HepG2 (cell line): Measurements from ENCODE around the gene NLRP12. TPM values are rescaled to one million over a fixed set of nuclear protein-coding genes. Genes with fewer than 3 reads are reported as not detected.

Experiments
- ATAC-seq: fragments of 200-7000 bp; cut with Tn5 transposase; 3 replicates; pipeline ENCODE4 v1.9.1; 2020; ENCODE audit warnings: mild to moderate bottlenecking, moderate library complexity
- BruUV-seq: library from RNA; stranded (reverse); fragments of 400-500 nt; replicated peaks from 2 replicates; lab custom pipeline; 2021; lab: Mats Ljungman, UMichigan
- CTCF ChIA-PET: fragments of 300-600 bp; formaldehyde crosslinking; extraction: SDS; loops from one replicate; lab custom pipeline; 2021; ENCODE audit warnings: low total read pairs, inconsistent platforms, low intra/inter-chr PET ratio; lab: Yijun Ruan, JAX
- POLR2A ChIA-PET: fragments of 350-600 bp; sonication (Branson Sonifier 250); formaldehyde crosslinking; loops from one replicate; lab custom pipeline; 2020; ENCODE audit warnings: antibody characterized with exemption, inconsistent platforms; lab: Yijun Ruan, JAX
- DNase-seq: peaks from one replicate; pipeline ENCODE4 v3.0.0-alpha.2; 2015; ENCODE audit warnings: low spot score
- FAIRE-seq: peaks from 3 replicates; lab custom pipeline; 2011; peaks lifted over from hg19 to GRCh38; lab: Jason Lieb, UNC
- H2AFZ ChIP-seq: one replicate; pipeline ENCODE4 v1.6.1; 2011; ENCODE audit warnings: low read length, inconsistent platforms
- H3K27ac ChIP-seq: fragments of 300-600 bp; 3 replicates; pipeline ENCODE4 v1.8.0; 2011; ENCODE audit warnings: mixed run types, mild to moderate bottlenecking, mixed read lengths, low read length, inconsistent platforms; ENCODE audit not compliant: insufficient read depth; ENCODE audit errors: extremely low read length
- H3K27me3 ChIP-seq, 2 experiments: fragments of 200-600 bp in 1 of 2; 2 replicates in 1 of 2; 3 replicates in 1 of 2; pipeline versions ENCODE4 v1.6.0 to v1.8.0; 2011; ENCODE audit warnings: low read length in 2 of 2, mild to moderate bottlenecking in 2 of 2, moderate library complexity in 2 of 2, inconsistent platforms in 1 of 2; ENCODE audit not compliant: insufficient read depth in 2 of 2, control insufficient read depth in 1 of 2
- H3K36me3 ChIP-seq, 2 experiments: fragments of 200-600 bp in 1 of 2; replicated peaks in 1 of 2; 2 replicates in 1 of 2; 3 replicates in 1 of 2; pipeline versions ENCODE4 v1.5.1 to v1.8.0; 2011; ENCODE audit warnings: low read length in 2 of 2, inconsistent platforms in 1 of 2; ENCODE audit not compliant: insufficient read depth in 2 of 2, control insufficient read depth in 1 of 2
- H3K4me1 ChIP-seq: 2 replicates; pipeline ENCODE4 v1.5.1; 2012; ENCODE audit warnings: low read length, inconsistent platforms; ENCODE audit not compliant: insufficient read depth
- H3K4me2 ChIP-seq: 2 replicates; pipeline ENCODE4 v1.6.0; 2011; ENCODE audit warnings: low read depth, low read length, inconsistent platforms
- H3K4me3 ChIP-seq, 3 experiments: fragments of 200-600 bp in 1 of 3; sonication (generic), shearing (Covaris generic) in 1 of 3; replicated peaks in 1 of 3; 2 replicates each; pipeline ENCODE4 v1.5.1; 2011 to 2016; ENCODE audit warnings: low read length in 3 of 3, inconsistent platforms in 2 of 3, low read depth in 2 of 3, mild to moderate bottlenecking in 2 of 3, control low read depth in 1 of 3, mixed read lengths in 1 of 3; ENCODE audit not compliant: insufficient read depth in 1 of 3
- H3K79me2 ChIP-seq: one replicate; pipeline ENCODE4 v1.6.1; 2011; ENCODE audit warnings: low read length, inconsistent platforms; ENCODE audit not compliant: insufficient read depth
- H3K9ac ChIP-seq: 2 replicates; pipeline ENCODE4 v1.6.0; 2011; ENCODE audit warnings: mild to moderate bottlenecking, low read depth, low read length, inconsistent platforms; ENCODE audit not compliant: insufficient read depth
- H3K9me3 ChIP-seq: 2 replicates; pipeline ENCODE4 v1.5.1; 2012; ENCODE audit warnings: mild to moderate bottlenecking, low read length
- H4K20me1 ChIP-seq: 2 replicates; pipeline ENCODE4 v1.6.0; 2011; ENCODE audit warnings: inconsistent platforms, mild to moderate bottlenecking, low read length, moderate library complexity; ENCODE audit not compliant: insufficient read depth
- ATAD3A ChIP-seq: sonication (generic); formaldehyde crosslinking; IDR thresholded peaks from 2 replicates; pipeline ENCODE4 v1.4.0; 2020; ENCODE audit warnings: missing genetic modification reagents
- CHCHD3 ChIP-seq: sonication (generic); formaldehyde crosslinking; IDR thresholded peaks from 2 replicates; pipeline ENCODE4 v1.8.0; 2022; ENCODE audit warnings: mild to moderate bottlenecking, missing genetic modification reagents, moderate library complexity
- GATA4 ChIP-seq: sonication (generic); IDR thresholded peaks from 2 replicates; pipeline ENCODE4 v1.6.1; 2016; ENCODE audit warnings: antibody characterized with exemption, low read depth, borderline replicate concordance
- MED8 ChIP-seq: sonication (generic); formaldehyde crosslinking; IDR thresholded peaks from 2 replicates; pipeline ENCODE4 v1.8.1; 2023; ENCODE audit warnings: mild to moderate bottlenecking, missing genetic modification reagents; ENCODE audit not compliant: insufficient replicate concordance
- NR2F2 ChIP-seq: IDR thresholded peaks from 2 replicates; pipeline ENCODE4 v1.6.1; 2012; ENCODE audit warnings: low read depth, inconsistent platforms, borderline replicate concordance
- POLR2A ChIP-seq, 2 experiments: IDR thresholded peaks; 2 replicates each; pipeline ENCODE4 v1.6.1; 2011; ENCODE audit warnings: low read depth in 2 of 2, low read length in 2 of 2, mild to moderate bottlenecking in 1 of 2, moderate library complexity in 1 of 2; ENCODE audit not compliant: insufficient read depth in 1 of 2
- REPIN1 ChIP-seq: sonication (generic); formaldehyde crosslinking; IDR thresholded peaks from 2 replicates; pipeline ENCODE4 v1.8.0; 2022; ENCODE audit warnings: missing genetic modification reagents, low read depth, mild to moderate bottlenecking, borderline replicate concordance
- RNF219 ChIP-seq: sonication (generic); formaldehyde crosslinking; IDR thresholded peaks from 2 replicates; pipeline ENCODE4 v1.5.0; 2020; ENCODE audit warnings: mild to moderate bottlenecking, missing genetic modification reagents
- ZNF17 ChIP-seq: sonication (generic); formaldehyde crosslinking; IDR thresholded peaks from 2 replicates; pipeline ENCODE4 v1.5.0; 2020; ENCODE audit warnings: mild to moderate bottlenecking, missing genetic modification reagents
- ZNF274 ChIP-seq: sonication (generic); formaldehyde crosslinking; IDR thresholded peaks from 2 replicates; pipeline ENCODE4 v1.5.1; 2020; ENCODE audit warnings: mild to moderate bottlenecking, missing genetic modification reagents
- ZNF282 ChIP-seq: fragments of 450-650 bp; IDR thresholded peaks from 2 replicates; pipeline ENCODE4 v1.6.1; 2018; ENCODE audit not compliant: partially characterized antibody
- ZNF557 ChIP-seq: sonication (generic); formaldehyde crosslinking; IDR thresholded peaks from 2 replicates; pipeline ENCODE4 v1.4.0; 2020; ENCODE audit warnings: missing genetic modification reagents
- ZNF704 ChIP-seq: sonication (generic); formaldehyde crosslinking; IDR thresholded peaks from 2 replicates; pipeline ENCODE4 v1.8.1; 2023; ENCODE audit warnings: mild to moderate bottlenecking, inconsistent platforms, moderate library complexity, missing genetic modification reagents, borderline replicate concordance
- ZNF746 ChIP-seq: sonication (generic); formaldehyde crosslinking; IDR thresholded peaks from 2 replicates; pipeline ENCODE4 v1.8.0; 2022; ENCODE audit warnings: mild to moderate bottlenecking, missing genetic modification reagents
- ZNF784 ChIP-seq: sonication (generic); formaldehyde crosslinking; IDR thresholded peaks from 2 replicates; pipeline ENCODE4 v1.5.1; 2020; ENCODE audit warnings: missing genetic modification reagents, mild to moderate bottlenecking, borderline replicate concordance
- ZZZ3 ChIP-seq: sonication (generic); formaldehyde crosslinking; IDR thresholded peaks from 2 replicates; pipeline ENCODE4 v1.4.0; 2020; ENCODE audit warnings: missing genetic modification reagents, mild to moderate bottlenecking, borderline replicate concordance
- WGBS: methylation state at CpG from one replicate; pipeline ENCODE4 v1.1.6; 2017; ENCODE audit warnings: low lambda C conversion rate; 5-methylcytosine and 5-hydroxymethylcytosine counted together
- in situ Hi-C: cut with HindIII; loops from 2 replicates; pipeline ENCODE4 v1.10.0; 2017; ENCODE audit warnings: low pct_unique_long_range_greater_than_20kb; ENCODE audit not compliant: extremely low pct_ligation_motif_present
- intact Hi-C: fragments of 100-400 bp; cut with micrococcal nuclease; formaldehyde crosslinking; loops from one replicate; pipeline ENCODE4 v1.10.0; 2022; ENCODE audit not compliant: unreplicated experiment
- polyA plus RNA-seq, 8 experiments: library from polyadenylated mRNA; depleted of rRNA in 3 of 8; stranded (reverse) in 7 of 8; unstranded in 1 of 8; fragments of >200 nt; fragmentation: Illumina TruSeq in 4 of 8; extraction: Trizol in 4 of 8; gene quantifications; 2 replicates each; pipeline versions ENCODE4 v1.2.1 to v1.2.3, GENCODE V29; 2011 to 2016; ENCODE audit warnings: low read depth in 4 of 8, missing spikeins in 1 of 8, mixed read lengths in 1 of 8; ENCODE audit not compliant: insufficient read depth in 1 of 8
- total RNA-seq, 5 experiments: library from RNA; depleted of rRNA; stranded (reverse); fragments of >200 nt; fragmentation: Illumina TruSeq; extraction: Trizol; gene quantifications; 2 replicates each; pipeline ENCODE4 v1.2.3, GENCODE V29; 2016; ENCODE audit warnings: low read depth in 1 of 5

The NLRP12 gene
- total and polyA plus RNA-seq, 2 of the 13 experiments (the other 11 are each of a cell fraction or from before 2014, with no cell fraction given), result 0.15 to 0.20 TPM

GRCh38 chr19:53866865-53867224 lies 42.7 kb upstream of the NLRP12 start (continued):
- TF ChIP-seq MED8 (no peak), REPIN1 (CRISPR knock-in tag) (no peak), CHCHD3 (CRISPR knock-in tag) (no peak), ZZZ3 (peak; percentile 40; the same call in 1 of the 2 replicates), ZNF274 (CRISPR knock-in tag) (no peak), NR2F2 (no peak), ZNF557 (CRISPR knock-in tag) (no peak), ZNF784 (CRISPR knock-in tag) (no peak)

GRCh38 chr19:53865918-53866864 lies 42.1 kb upstream of the NLRP12 start:
- Histone ChIP-seq H3K79me2 (peaks cover 33% of the 10 kb centered on the region), H3K27me3 (no peaks in the 10 kb centered on the region; a peak in 1 of 5 replicates), H3K4me3 (peak overlapping the region; percentile 79 to 97 (median 84)), H3K27ac (peak overlapping the region; percentile 100), H3K4me1 (peaks cover 34% of the 10 kb centered on the region), H4K20me1 (peaks cover 12% of the 10 kb centered on the region; the same call in 1 of the 2 replicates), H3K36me3 (peaks cover 2 to 8% of the 10 kb centered on the region in 2 experiments; a peak in 2 of 5 replicates), H3K9ac (peak overlapping the region; percentile 99), H3K4me2 (peak overlapping the region; percentile 92), H3K9me3 (no peaks in the 10 kb centered on the region), H2AFZ (no peak overlapping the region)
- no peak for FAIRE-seq
- peak; percentile 49 for ATAC-seq
- intact Hi-C loops (no loop called here), in situ Hi-C loops (no loop called here)
- POLR2A ChIA-PET, result interaction anchor here (0.6 to 5.6 kb wide), 13 partner anchors 9 to 271 kb away, joined by 3 to 102 read pairs (median 5); partner anchors contain the start of genes PRKCG, PRPF31 and TFPT
- DNase-seq, result peak; percentile 68
- CTCF ChIA-PET, result no interaction called here
- 1% methylated on average over 25 of the region's 50 CpGs for WGBS
- BruUV-seq, result no TSS peak
- no peak for TF ChIP-seq ZNF282
- no peak for TF ChIP-seq ZNF17 (CRISPR knock-in tag)
- no peak for TF ChIP-seq ZNF746 (CRISPR knock-in tag)
- TF ChIP-seq ZNF704, result no peak
- no peak for TF ChIP-seq ATAD3A (CRISPR knock-in tag)
- TF ChIP-seq RNF219, result no peak
- 0 out of 2 replicates have a peak, but pooled peaks have one; percentile 59 for TF ChIP-seq GATA4
- peak; percentile 70 to 90 for TF ChIP-seq POLR2A (IDR thresholded peaks at IDR 0.05; ENCODE audit: insufficient read depth in 1 of 2, low read depth in 2 of 2, low read length in 2 of 2)
